Measurements from ENCODE around the gene TSSK6.
A peak's percentile ranks its signal among the peaks of the same experiment; 100 is the strongest.

TSSK6 gene

DNA sequence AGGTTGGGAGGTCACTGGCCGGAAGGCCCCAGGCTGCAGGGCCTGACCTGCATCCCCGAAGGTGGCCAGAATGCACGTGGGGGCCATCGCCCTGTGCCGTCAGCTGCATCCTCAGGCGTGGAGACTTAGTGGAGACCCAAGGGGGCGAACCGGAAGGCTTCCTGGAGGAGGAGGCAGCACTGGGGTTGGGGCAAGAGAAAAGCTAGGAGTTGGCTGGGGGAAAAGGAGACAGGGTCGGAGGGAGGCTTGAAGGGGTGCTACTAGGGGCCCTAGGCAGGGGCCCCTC is 12.0 kb upstream of the TSSK6 start:
- TF ChIP-seq, protein P1, sequence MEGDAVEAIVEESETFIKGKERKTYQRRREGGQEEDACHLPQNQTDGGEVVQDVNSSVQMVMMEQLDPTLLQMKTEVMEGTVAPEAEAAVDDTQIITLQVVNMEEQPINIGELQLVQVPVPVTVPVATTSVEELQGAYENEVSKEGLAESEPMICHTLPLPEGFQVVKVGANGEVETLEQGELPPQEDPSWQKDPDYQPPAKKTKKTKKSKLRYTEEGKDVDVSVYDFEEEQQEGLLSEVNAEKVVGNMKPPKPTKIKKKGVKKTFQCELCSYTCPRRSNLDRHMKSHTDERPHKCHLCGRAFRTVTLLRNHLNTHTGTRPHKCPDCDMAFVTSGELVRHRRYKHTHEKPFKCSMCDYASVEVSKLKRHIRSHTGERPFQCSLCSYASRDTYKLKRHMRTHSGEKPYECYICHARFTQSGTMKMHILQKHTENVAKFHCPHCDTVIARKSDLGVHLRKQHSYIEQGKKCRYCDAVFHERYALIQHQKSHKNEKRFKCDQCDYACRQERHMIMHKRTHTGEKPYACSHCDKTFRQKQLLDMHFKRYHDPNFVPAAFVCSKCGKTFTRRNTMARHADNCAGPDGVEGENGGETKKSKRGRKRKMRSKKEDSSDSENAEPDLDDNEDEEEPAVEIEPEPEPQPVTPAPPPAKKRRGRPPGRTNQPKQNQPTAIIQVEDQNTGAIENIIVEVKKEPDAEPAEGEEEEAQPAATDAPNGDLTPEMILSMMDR (IDR thresholded peaks at IDR 0.05; ENCODE audit: insufficient read depth, low read length, poor library complexity, severe bottlenecking) = no peak

DNA sequence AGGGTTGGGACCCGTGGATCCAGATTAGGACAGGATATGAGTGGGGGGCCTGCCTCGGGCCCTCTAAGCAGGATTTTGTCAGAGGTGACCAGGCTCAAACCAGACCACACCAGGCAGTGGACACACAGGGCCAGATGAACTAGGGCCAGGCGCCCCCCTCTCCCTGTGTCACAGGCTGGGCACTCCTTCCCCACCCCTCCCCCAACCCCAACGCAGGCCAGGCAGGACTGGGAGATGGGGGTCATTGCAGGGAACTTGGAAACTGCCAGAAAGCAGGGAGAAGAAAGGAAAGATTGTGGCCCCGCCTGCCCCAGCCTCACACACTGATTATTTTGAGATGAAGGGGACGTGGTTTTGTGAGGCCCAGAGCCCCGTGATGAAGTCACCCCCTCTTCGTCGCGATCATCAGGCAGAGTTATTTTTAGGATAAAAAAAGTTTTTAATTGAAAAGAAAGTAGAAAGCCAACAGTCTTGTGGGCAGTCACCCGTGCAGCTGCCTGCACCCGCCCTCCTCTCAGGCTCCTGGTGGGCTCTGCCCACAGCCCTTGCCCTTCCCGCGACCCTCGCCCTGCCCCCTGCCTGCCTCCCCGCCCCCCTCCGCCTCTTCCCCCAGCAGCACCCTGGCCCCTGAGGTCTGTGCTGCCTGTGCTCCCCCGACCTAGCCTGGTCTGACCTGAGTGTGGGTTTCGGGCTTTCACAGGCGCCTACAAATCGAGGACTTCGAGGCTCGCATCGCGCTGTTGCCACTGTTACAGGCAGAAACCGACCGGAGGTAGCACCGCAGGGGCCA is 11.4 kb upstream of the TSSK6 start:
- DNase-seq (ENCODE audit: extremely low read depth, insufficient read length) = no peak
- Histone ChIP-seq H3K4me3 (replicated peaks; ENCODE audit: low read depth, low read length) (no peak overlapping the region), H3K36me3 (ENCODE audit: control insufficient read depth, insufficient read depth, low read length) (peaks cover 12% of the 10 kb centered on the region), H3K27me3 (replicated peaks; ENCODE audit: control insufficient read depth, insufficient read depth, low read length) (no peaks in the 10 kb centered on the region)
- TF ChIP-seq, protein P1 (IDR thresholded peaks at IDR 0.05; ENCODE audit: insufficient read depth, low read length, poor library complexity, severe bottlenecking) = no peak

More for the DNA sequence above, 12.0 kb upstream of the TSSK6 start:
- no peak overlapping the region for H3K4me3 ChIP-seq (replicated peaks; ENCODE audit: low read depth, low read length)
- no peaks in the 10 kb centered on the region for H3K27me3 ChIP-seq (replicated peaks; ENCODE audit: control insufficient read depth, insufficient read depth, low read length)
- H3K36me3 ChIP-seq (ENCODE audit: control insufficient read depth, insufficient read depth, low read length) = peaks cover 13% of the 10 kb centered on the region
- no peak for DNase-seq (ENCODE audit: extremely low read depth, insufficient read length)

DNA sequence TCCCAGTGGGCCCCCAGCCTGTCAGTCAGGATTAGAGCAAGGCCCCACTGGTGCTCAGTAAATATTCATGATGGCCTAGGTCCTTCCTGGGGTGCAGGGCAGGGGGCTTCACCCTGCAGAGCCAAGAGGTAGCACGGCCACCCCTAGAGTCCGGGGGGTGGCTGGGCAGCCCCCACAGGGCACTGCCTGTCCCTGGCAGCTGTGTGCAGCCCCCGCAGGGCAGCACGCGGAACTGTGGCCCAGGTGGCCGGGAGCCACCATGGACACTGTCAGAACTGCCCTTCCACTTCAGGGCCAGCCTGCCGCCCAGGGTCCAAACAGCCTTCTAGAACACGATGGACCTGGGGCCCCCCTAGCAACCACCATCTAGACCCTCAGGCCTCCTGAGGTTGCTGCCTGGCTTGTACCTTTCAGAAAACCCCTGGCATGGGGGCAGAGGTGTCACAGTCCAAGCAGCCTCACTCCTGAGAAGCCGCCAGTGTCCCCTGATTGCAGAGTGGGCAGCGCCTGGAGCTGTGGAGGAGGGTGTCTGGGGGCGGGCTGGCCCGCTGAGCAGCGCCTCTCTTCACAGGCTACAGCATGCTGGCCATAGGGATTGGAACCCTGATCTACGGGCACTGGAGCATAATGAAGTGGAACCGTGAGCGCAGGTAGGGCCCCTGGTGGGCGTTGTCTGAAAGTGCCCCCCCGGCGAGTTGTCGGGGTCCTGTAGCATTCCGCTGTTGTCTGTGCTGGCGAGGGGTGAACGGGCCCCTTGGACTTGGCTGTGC is 10.4 kb upstream of the TSSK6 start:
- peaks cover 12% of the 10 kb centered on the region for H3K36me3 ChIP-seq (ENCODE audit: control insufficient read depth, insufficient read depth, low read length)
- H3K27me3 ChIP-seq (replicated peaks; ENCODE audit: control insufficient read depth, insufficient read depth, low read length) = no peaks in the 10 kb centered on the region
- H3K4me3 ChIP-seq (replicated peaks; ENCODE audit: low read depth, low read length) = no peak overlapping the region
- TF ChIP-seq, protein P1 (IDR thresholded peaks at IDR 0.05; ENCODE audit: insufficient read depth, low read length, poor library complexity, severe bottlenecking) = no peak
- DNase-seq (ENCODE audit: extremely low read depth, insufficient read length) = no peak

DNA sequence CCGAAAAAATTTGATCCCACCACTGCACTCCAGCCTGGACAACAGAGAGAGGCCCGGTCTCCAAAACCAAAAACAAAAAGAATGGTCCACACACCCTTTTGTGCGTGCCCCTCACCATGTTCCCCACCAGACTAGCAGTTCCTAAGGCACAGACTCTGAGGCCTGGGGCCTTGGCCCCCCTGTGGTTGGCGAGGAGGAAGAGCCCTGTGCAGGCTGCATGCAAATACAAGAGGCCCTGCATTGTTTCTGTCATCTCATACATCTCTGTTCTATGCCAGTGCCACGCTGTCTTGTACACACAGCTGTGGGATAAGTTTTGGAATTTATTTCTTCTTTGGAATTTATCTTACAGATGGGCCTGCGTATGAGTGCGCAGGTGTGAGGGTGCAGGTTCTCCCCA is 8.7 kb upstream of the TSSK6 start:
- no peak for DNase-seq (ENCODE audit: extremely low read depth, insufficient read length)
- Histone ChIP-seq H3K36me3 (ENCODE audit: control insufficient read depth, insufficient read depth, low read length) (peaks cover 19% of the 10 kb centered on the region), H3K4me3 (replicated peaks; ENCODE audit: low read depth, low read length) (no peak overlapping the region), H3K27me3 (replicated peaks; ENCODE audit: control insufficient read depth, insufficient read depth, low read length) (no peaks in the 10 kb centered on the region)
- TF ChIP-seq, protein P1 (IDR thresholded peaks at IDR 0.05; ENCODE audit: insufficient read depth, low read length, poor library complexity, severe bottlenecking) = peak; percentile 8

DNA sequence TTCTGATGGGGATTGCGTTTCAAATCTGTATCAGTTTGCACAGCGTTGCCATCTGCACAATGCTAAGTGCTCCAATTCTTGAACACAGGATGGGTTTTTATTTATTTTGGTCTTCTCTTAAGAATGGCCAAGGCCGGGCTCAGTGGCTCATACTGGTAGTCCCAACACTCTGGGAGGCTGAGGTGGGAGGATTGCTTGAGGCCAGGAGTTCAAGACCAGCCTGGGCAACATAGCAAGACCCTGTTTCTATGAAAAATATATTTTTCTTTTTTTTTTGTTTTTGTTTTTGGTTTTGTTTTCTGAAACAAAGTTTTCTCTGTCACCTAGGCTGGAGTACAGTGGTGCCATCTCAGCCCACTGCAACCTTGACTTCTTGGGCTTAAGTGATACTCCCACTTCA is 7.8 kb upstream of the TSSK6 start:
- H3K4me3 ChIP-seq (replicated peaks; ENCODE audit: low read depth, low read length) = no peak overlapping the region
- peaks cover 17% of the 10 kb centered on the region for H3K36me3 ChIP-seq (ENCODE audit: control insufficient read depth, insufficient read depth, low read length)
- no peaks in the 10 kb centered on the region for H3K27me3 ChIP-seq (replicated peaks; ENCODE audit: control insufficient read depth, insufficient read depth, low read length)
- TF ChIP-seq, protein P1 (IDR thresholded peaks at IDR 0.05; ENCODE audit: insufficient read depth, low read length, poor library complexity, severe bottlenecking) = no peak
- DNase-seq (ENCODE audit: extremely low read depth, insufficient read length) = no peak
